ENCODE results near the gene GFM1. TPM values are rescaled to one million over a fixed set of nuclear protein-coding genes. Genes with fewer than 3 reads are reported as not detected.

Gene GFM1
- 35.0 and 45.0 TPM in 2 replicates for total RNA-seq (2014; rRNA removed; shearing (Covaris generic); ENCODE audit: low replicate concordance)

- peak; percentile 95 for DNase-seq (ENCODE audit: low read depth)
- in situ Hi-C loops (cut with HindIII; ENCODE audit: low pct_unique_long_range_greater_than_20kb, low sequenced_read_pairs), result no loop called here
Measured at GRCh38 chr3:158644345-158644908, at the start of gene GFM1. Gene GFM1, plus strand, starts transcription at chr3:158644527. Its CDS starts 108 bp downstream, at chr3:158644635.

GRCh38 chr3:158600787-158601186, 43.5 kb upstream of the GFM1 start:
- no peak for DNase-seq (ENCODE audit: low read depth)
- in situ Hi-C loops (cut with HindIII; ENCODE audit: low pct_unique_long_range_greater_than_20kb, low sequenced_read_pairs), result no loop called here

- DNase-seq (ENCODE audit: low read depth), result no peak
- in situ Hi-C loops (cut with HindIII; ENCODE audit: low pct_unique_long_range_greater_than_20kb, low sequenced_read_pairs), result no loop called here
Measured at GRCh38 chr3:158602227-158602626, 42.1 kb upstream of the GFM1 start.

- in situ Hi-C loops (cut with HindIII; ENCODE audit: low pct_unique_long_range_greater_than_20kb, low sequenced_read_pairs), result no loop called here
- peak; percentile 35 for DNase-seq (ENCODE audit: low read depth)
Measured at GRCh38 chr3:158617982-158618875, 26.1 kb upstream of the GFM1 start.

- no peak for DNase-seq (ENCODE audit: low read depth)
- in situ Hi-C loops (cut with HindIII; ENCODE audit: low pct_unique_long_range_greater_than_20kb, low sequenced_read_pairs), result no loop called here
Measured at GRCh38 chr3:158625881-158626280, 18.4 kb upstream of the GFM1 start.

GRCh38 chr3:158631981-158632380, 12.3 kb upstream of the GFM1 start:
- no peak for DNase-seq (ENCODE audit: low read depth)
- in situ Hi-C loops (cut with HindIII; ENCODE audit: low pct_unique_long_range_greater_than_20kb, low sequenced_read_pairs), result no loop called here

GRCh38 chr3:158640646-158641045, 3.7 kb upstream of the GFM1 start:
- in situ Hi-C loops (cut with HindIII; ENCODE audit: low pct_unique_long_range_greater_than_20kb, low sequenced_read_pairs), result no loop called here
- DNase-seq (ENCODE audit: low read depth), result no peak

GRCh38 chr3:158642005-158642404, 2.3 kb upstream of the GFM1 start:
- DNase-seq (ENCODE audit: low read depth), result no peak
- in situ Hi-C loops (cut with HindIII; ENCODE audit: low pct_unique_long_range_greater_than_20kb, low sequenced_read_pairs), result no loop called here

GRCh38 chr3:158642474-158643210, 1.7 kb upstream of the GFM1 start:
- DNase-seq (ENCODE audit: low read depth), result no peak
- in situ Hi-C loops (cut with HindIII; ENCODE audit: low pct_unique_long_range_greater_than_20kb, low sequenced_read_pairs), result no loop called here

- DNase-seq (ENCODE audit: low read depth), result no peak
- in situ Hi-C loops (cut with HindIII; ENCODE audit: low pct_unique_long_range_greater_than_20kb, low sequenced_read_pairs), result loop anchor here (10.0 kb wide), 1 partner anchor 75 kb away; no protein-coding TSS in a partner anchor
Measured at GRCh38 chr3:158649791-158650190, 5.5 kb downstream of the GFM1 start.

- no peak for DNase-seq (ENCODE audit: low read depth)
- in situ Hi-C loops (cut with HindIII; ENCODE audit: low pct_unique_long_range_greater_than_20kb, low sequenced_read_pairs), result loop anchor here (10.0 kb wide), 1 partner anchor 74 kb away; no protein-coding TSS in a partner anchor
Measured at GRCh38 chr3:158651192-158651591, 6.9 kb downstream of the GFM1 start.

- no peak for DNase-seq (ENCODE audit: low read depth)
- in situ Hi-C loops (cut with HindIII; ENCODE audit: low pct_unique_long_range_greater_than_20kb, low sequenced_read_pairs), result loop anchor here (10.0 kb wide), 1 partner anchor 72 kb away; no protein-coding TSS in a partner anchor
Measured at GRCh38 chr3:158652463-158652862, 8.1 kb downstream of the GFM1 start.

- DNase-seq (ENCODE audit: low read depth), result no peak
- in situ Hi-C loops (cut with HindIII; ENCODE audit: low pct_unique_long_range_greater_than_20kb, low sequenced_read_pairs), result loop anchor here (10.0 kb wide), 1 partner anchor 66 kb away; no protein-coding TSS in a partner anchor
Measured at GRCh38 chr3:158658889-158659288, 14.6 kb downstream of the GFM1 start.

- in situ Hi-C loops (cut with HindIII; ENCODE audit: low pct_unique_long_range_greater_than_20kb, low sequenced_read_pairs), result loop anchor here (10.0 kb wide), 1 partner anchor 65 kb away; no protein-coding TSS in a partner anchor
- DNase-seq (ENCODE audit: low read depth), result peak; percentile 69
Measured at GRCh38 chr3:158659454-158660237, 15.3 kb downstream of the GFM1 start.

GRCh38 chr3:158660711-158661110, 16.4 kb downstream of the GFM1 start:
- in situ Hi-C loops (cut with HindIII; ENCODE audit: low pct_unique_long_range_greater_than_20kb, low sequenced_read_pairs), result no loop called here
- DNase-seq (ENCODE audit: low read depth), result no peak

- no peak for DNase-seq (ENCODE audit: low read depth)
- in situ Hi-C loops (cut with HindIII; ENCODE audit: low pct_unique_long_range_greater_than_20kb, low sequenced_read_pairs), result no loop called here
Measured at GRCh38 chr3:158663246-158663645, 18.9 kb downstream of the GFM1 start.

- DNase-seq (ENCODE audit: low read depth), result no peak
- in situ Hi-C loops (cut with HindIII; ENCODE audit: low pct_unique_long_range_greater_than_20kb, low sequenced_read_pairs), result no loop called here
Measured at GRCh38 chr3:158663832-158664231, 19.5 kb downstream of the GFM1 start.

GRCh38 chr3:158666416-158666815, 22.1 kb downstream of the GFM1 start:
- no peak for DNase-seq (ENCODE audit: low read depth)
- in situ Hi-C loops (cut with HindIII; ENCODE audit: low pct_unique_long_range_greater_than_20kb, low sequenced_read_pairs), result no loop called here
